Astrocyte (in vitro differentiated cells and primary cell): ENCODE results near the gene MRTFA. TPM values are rescaled to one million over a fixed set of nuclear protein-coding genes. Genes with fewer than 3 reads are reported as not detected.

Source experiments
- DNase-seq: peaks from one replicate; pipeline ENCODE4 v3.0.0-alpha.2; 2010; ENCODE audit warnings: low read depth
- FAIRE-seq: peaks from 2 replicates; lab custom pipeline; 2011; peaks lifted over from hg19 to GRCh38; lab: Jason Lieb, UNC
- H2AFZ ChIP-seq: 2 replicates; pipeline ENCODE4 v1.6.0; 2012; ENCODE audit warnings: low read depth, low read length, inconsistent platforms
- H3K27ac ChIP-seq: 2 replicates; pipeline ENCODE4 v1.5.1; 2011; ENCODE audit warnings: low read depth, low read length, inconsistent platforms
- H3K27me3 ChIP-seq: 2 replicates; pipeline ENCODE4 v1.6.0; 2011; ENCODE audit warnings: low read length, inconsistent platforms; ENCODE audit not compliant: insufficient read depth
- H3K36me3 ChIP-seq: 2 replicates; pipeline ENCODE4 v1.5.1; 2011; ENCODE audit warnings: low read length, inconsistent platforms; ENCODE audit not compliant: insufficient read depth
- H3K4me1 ChIP-seq: 2 replicates; pipeline ENCODE4 v1.5.1; 2011; ENCODE audit warnings: low read length, inconsistent platforms; ENCODE audit not compliant: insufficient read depth
- H3K4me2 ChIP-seq: 2 replicates; pipeline ENCODE4 v1.6.0; 2012; ENCODE audit warnings: low read length, inconsistent platforms
- H3K4me3 ChIP-seq: 2 replicates; pipeline ENCODE4 v1.5.1; 2011; ENCODE audit warnings: low read depth, mild to moderate bottlenecking, low read length, inconsistent platforms; ENCODE audit not compliant: insufficient read depth
- H3K79me2 ChIP-seq: 2 replicates; pipeline ENCODE4 v1.6.0; 2012; ENCODE audit warnings: mild to moderate bottlenecking, low read length, inconsistent platforms; ENCODE audit not compliant: insufficient read depth
- H3K9ac ChIP-seq: 2 replicates; pipeline ENCODE4 v1.6.0; 2012; ENCODE audit warnings: mild to moderate bottlenecking, low read length, inconsistent platforms
- H3K9me3 ChIP-seq: 2 replicates; pipeline ENCODE4 v1.5.1; 2012; ENCODE audit warnings: low read depth, mild to moderate bottlenecking, low read length, inconsistent platforms; ENCODE audit not compliant: insufficient read depth
- H4K20me1 ChIP-seq: 2 replicates; pipeline ENCODE4 v1.6.0; 2012; ENCODE audit warnings: low read length, inconsistent platforms; ENCODE audit not compliant: insufficient read depth
- H3K27ac Mint-ChIP-seq: one replicate; pipeline ENCODE4 v1.8.0; 2021; ENCODE audit warnings: mild to moderate bottlenecking, mixed read lengths; ENCODE audit not compliant: unreplicated experiment
- H3K27me3 Mint-ChIP-seq: one replicate; pipeline ENCODE4 v1.8.0; 2021; ENCODE audit warnings: low read depth, mixed read lengths; ENCODE audit not compliant: unreplicated experiment
- H3K36me3 Mint-ChIP-seq: one replicate; pipeline ENCODE4 v1.8.0; 2021; ENCODE audit warnings: low read depth, mixed read lengths; ENCODE audit not compliant: unreplicated experiment
- H3K4me1 Mint-ChIP-seq: one replicate; pipeline ENCODE4 v1.8.0; 2021; ENCODE audit warnings: low read depth, mixed read lengths; ENCODE audit not compliant: unreplicated experiment
- H3K4me3 Mint-ChIP-seq: one replicate; pipeline ENCODE4 v1.8.0; 2021; ENCODE audit warnings: mild to moderate bottlenecking, moderate library complexity, mixed read lengths; ENCODE audit not compliant: unreplicated experiment
- H3K9me3 Mint-ChIP-seq: one replicate; pipeline ENCODE4 v1.8.0; 2021; ENCODE audit warnings: mild to moderate bottlenecking, mixed read lengths; ENCODE audit not compliant: unreplicated experiment
- CTCF ChIP-seq: IDR thresholded peaks from 2 replicates; pipeline ENCODE4 v1.5.1; 2011; ENCODE audit warnings: low read depth, mild to moderate bottlenecking, inconsistent platforms, low read length, moderate library complexity; ENCODE audit not compliant: insufficient read depth
- EZH2 ChIP-seq: IDR thresholded peaks from 2 replicates; pipeline ENCODE4 v1.6.1; 2012; ENCODE audit warnings: mild to moderate bottlenecking, low read length, inconsistent platforms; ENCODE audit not compliant: insufficient read depth
- total RNA-seq: library from RNA; stranded (reverse); gene quantifications from 2 replicates; pipeline ENCODE4 v1.2.1, GENCODE V29; 2021

Gene MRTFA
- total RNA-seq, 1 donor from 2014 or later, result 74.3 TPM

- H3K79me2 ChIP-seq, result peaks cover 98% of the 10 kb centered on the region
- H3K27me3 ChIP-seq, result no peaks in the 10 kb centered on the region
- Mint-ChIP-seq H3K4me3 (no peak overlapping the region), H3K9me3 (no peaks in the 10 kb centered on the region), H3K27ac (no peak overlapping the region), H3K27me3 (no peaks in the 10 kb centered on the region), H3K4me1 (peaks cover 23% of the 10 kb centered on the region), H3K36me3 (no peaks in the 10 kb centered on the region)
- H4K20me1 ChIP-seq, result peaks cover 90% of the 10 kb centered on the region
- H3K9ac ChIP-seq, result no peak overlapping the region
- H2AFZ ChIP-seq, result no peak overlapping the region
- FAIRE-seq (no peak), DNase-seq (no peak)
- no peak overlapping the region for H3K4me3 ChIP-seq
- H3K9me3 ChIP-seq, result no peaks in the 10 kb centered on the region
- TF ChIP-seq EZH2, result no peak
- no peak for TF ChIP-seq CTCF
- H3K27ac ChIP-seq, result no peak overlapping the region
- H3K4me2 ChIP-seq, result no peak overlapping the region
- H3K36me3 ChIP-seq, result no peaks in the 10 kb centered on the region
- H3K4me1 ChIP-seq, result peaks cover 11% of the 10 kb centered on the region
Measured at GRCh38 chr22:40610329-40610850, 26.1 kb downstream of the MRTFA start.

DNA sequence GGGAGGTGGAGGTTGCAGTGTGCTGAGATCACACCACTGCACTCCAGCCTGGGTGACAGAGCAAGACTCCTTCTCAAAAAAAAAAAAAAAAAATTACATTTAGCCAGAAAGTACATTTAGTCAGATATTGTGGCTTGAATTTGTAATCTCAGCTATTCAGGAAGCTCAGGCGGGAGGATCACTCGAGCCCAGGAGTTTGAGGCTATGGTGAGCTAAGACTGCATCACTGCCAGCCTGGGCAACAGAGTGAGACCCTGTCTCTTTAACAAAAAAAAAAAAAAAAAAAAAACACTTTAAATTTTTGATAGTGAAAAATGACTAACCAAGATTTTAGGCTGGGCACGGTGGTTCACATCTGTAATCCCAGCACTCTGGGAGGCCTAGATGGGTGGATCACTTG is 27.3 kb downstream of the MRTFA start:
- Histone ChIP-seq H3K79me2 (peaks cover 98% of the 10 kb centered on the region), H3K4me3 (no peak overlapping the region), H3K36me3 (no peaks in the 10 kb centered on the region), H3K27ac (no peak overlapping the region), H3K9ac (no peak overlapping the region), H2AFZ (no peak overlapping the region), H3K4me2 (no peak overlapping the region), H4K20me1 (peaks cover 90% of the 10 kb centered on the region), H3K9me3 (no peaks in the 10 kb centered on the region), H3K27me3 (no peaks in the 10 kb centered on the region), H3K4me1 (peaks cover 15% of the 10 kb centered on the region)
- no peak for FAIRE-seq
- DNase-seq, result no peak
- no peaks in the 10 kb centered on the region for H3K36me3 Mint-ChIP-seq
- H3K27me3 Mint-ChIP-seq, result no peaks in the 10 kb centered on the region
- H3K4me3 Mint-ChIP-seq, result no peak overlapping the region
- no peaks in the 10 kb centered on the region for H3K9me3 Mint-ChIP-seq
- peaks cover 32% of the 10 kb centered on the region for H3K4me1 Mint-ChIP-seq
- TF ChIP-seq EZH2 (no peak), CTCF (no peak)
- H3K27ac Mint-ChIP-seq, result no peak overlapping the region

- Histone ChIP-seq H3K27me3 (no peaks in the 10 kb centered on the region), H2AFZ (no peak overlapping the region), H3K4me3 (no peak overlapping the region), H3K27ac (no peak overlapping the region), H3K4me2 (no peak overlapping the region), H3K36me3 (no peaks in the 10 kb centered on the region), H3K9ac (no peak overlapping the region), H3K79me2 (peaks cover 96% of the 10 kb centered on the region), H3K4me1 (peaks cover 28% of the 10 kb centered on the region), H4K20me1 (peaks cover 84% of the 10 kb centered on the region), H3K9me3 (no peaks in the 10 kb centered on the region)
- no peak overlapping the region for H3K27ac Mint-ChIP-seq
- no peaks in the 10 kb centered on the region for H3K27me3 Mint-ChIP-seq
- TF ChIP-seq CTCF (no peak), EZH2 (no peak)
- H3K4me3 Mint-ChIP-seq, result no peak overlapping the region
- no peaks in the 10 kb centered on the region for H3K36me3 Mint-ChIP-seq
- DNase-seq, result no peak
- no peaks in the 10 kb centered on the region for H3K9me3 Mint-ChIP-seq
- H3K4me1 Mint-ChIP-seq, result peaks cover 39% of the 10 kb centered on the region
- FAIRE-seq, result no peak
Measured at GRCh38 chr22:40607506-40607905, 29.0 kb downstream of the MRTFA start.
